DND-41 (cell line): ENCODE data around the gene TBC1D32.
"Not testable (repeated sequence)": the region's sequence is repeated elsewhere in the genome, so short reads cannot be mapped to it uniquely, and the experiment has no call there.

ENCODE experiments used
- EZH2 ChIP-seq: IDR thresholded peaks from 3 replicates; pipeline ENCODE4 v1.6.1; 2012; ENCODE audit warnings: borderline replicate concordance, low read depth, mild to moderate bottlenecking, moderate library complexity, low read length, inconsistent platforms; ENCODE audit not compliant: severe bottlenecking
- TF ChIP-seq, protein P1 (sequence below): IDR thresholded peaks from 2 replicates; pipeline ENCODE4 v1.5.1; 2012; ENCODE audit warnings: borderline replicate concordance, low read length, moderate library complexity, mild to moderate bottlenecking; ENCODE audit not compliant: poor library complexity, severe bottlenecking; ENCODE audit errors: extremely low read depth

DNA sequence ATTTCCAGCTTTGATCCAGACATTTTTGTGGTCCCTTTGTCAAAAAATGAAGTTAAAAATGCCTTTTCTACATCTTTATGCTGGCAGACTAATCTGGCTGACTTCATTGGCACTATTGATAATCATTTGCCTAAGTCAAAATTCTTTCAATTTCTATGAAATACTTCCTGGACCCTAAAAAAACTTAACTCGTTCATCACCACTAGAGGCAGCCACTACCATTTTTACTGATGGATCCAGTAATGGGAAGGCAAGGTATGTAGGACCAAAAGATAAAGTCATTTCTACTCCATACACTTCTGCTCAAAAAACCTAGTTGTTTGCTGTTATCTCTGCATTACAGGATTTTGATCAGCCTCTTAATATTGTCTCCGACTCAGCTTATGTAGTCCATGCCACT is 289.4 kb downstream of the TBC1D32 start:
- TF ChIP-seq, protein P1, sequence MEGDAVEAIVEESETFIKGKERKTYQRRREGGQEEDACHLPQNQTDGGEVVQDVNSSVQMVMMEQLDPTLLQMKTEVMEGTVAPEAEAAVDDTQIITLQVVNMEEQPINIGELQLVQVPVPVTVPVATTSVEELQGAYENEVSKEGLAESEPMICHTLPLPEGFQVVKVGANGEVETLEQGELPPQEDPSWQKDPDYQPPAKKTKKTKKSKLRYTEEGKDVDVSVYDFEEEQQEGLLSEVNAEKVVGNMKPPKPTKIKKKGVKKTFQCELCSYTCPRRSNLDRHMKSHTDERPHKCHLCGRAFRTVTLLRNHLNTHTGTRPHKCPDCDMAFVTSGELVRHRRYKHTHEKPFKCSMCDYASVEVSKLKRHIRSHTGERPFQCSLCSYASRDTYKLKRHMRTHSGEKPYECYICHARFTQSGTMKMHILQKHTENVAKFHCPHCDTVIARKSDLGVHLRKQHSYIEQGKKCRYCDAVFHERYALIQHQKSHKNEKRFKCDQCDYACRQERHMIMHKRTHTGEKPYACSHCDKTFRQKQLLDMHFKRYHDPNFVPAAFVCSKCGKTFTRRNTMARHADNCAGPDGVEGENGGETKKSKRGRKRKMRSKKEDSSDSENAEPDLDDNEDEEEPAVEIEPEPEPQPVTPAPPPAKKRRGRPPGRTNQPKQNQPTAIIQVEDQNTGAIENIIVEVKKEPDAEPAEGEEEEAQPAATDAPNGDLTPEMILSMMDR: not testable (repeated sequence)
- TF ChIP-seq EZH2: not testable (repeated sequence)
